ENCODE measurements around the gene AKAP1.

- TF ChIP-seq CTCF (IDR thresholded peaks at IDR 0.05; ENCODE audit: poor library complexity, severe bottlenecking): no peak
- no peak for TF ChIP-seq SMC3 (conservative IDR thresholded peaks at IDR 0.05; ENCODE audit: poor library complexity)
- TF ChIP-seq REST (IDR thresholded peaks at IDR 0.05; ENCODE audit: borderline replicate concordance): no peak
- TF ChIP-seq POLR2AphosphoS5 (IDR thresholded peaks at IDR 0.05): no peak
- no peak for TF ChIP-seq RAD21 (conservative IDR thresholded peaks at IDR 0.05)
- no peak for TF ChIP-seq EP300 (conservative IDR thresholded peaks at IDR 0.05; ENCODE audit: poor library complexity, severe bottlenecking)
- TF ChIP-seq MXI1 (conservative IDR thresholded peaks at IDR 0.05; ENCODE audit: poor library complexity, severe bottlenecking): no peak
- no peak for TF ChIP-seq EZH2 (IDR thresholded peaks at IDR 0.05; ENCODE audit: borderline replicate concordance, insufficient read depth, low read length, poor library complexity, severe bottlenecking)
- no peak for TF ChIP-seq TAF1 (IDR thresholded peaks at IDR 0.05; ENCODE audit: low read depth)
These were observed 75.6 kb downstream of the AKAP1 start for GRCh38 chr17:57160624-57161023.
